ENCODE results near the gene PGD.
"Not testable (repeated sequence)": the region's sequence is repeated elsewhere in the genome, so short reads cannot be mapped to it uniquely, and the experiment has no call there.

The PGD gene

GRCh38 chr1:10398734-10399443, at the start of gene PGD:
PGD (plus strand) TSS chr1:10399064; CDS start chr1:10399118, 54 bp downstream.
- peaks cover 6% of the 10 kb centered on the region for H3K9me3 ChIP-seq (ENCODE audit: control insufficient read depth, low read length)
- no peaks in the 10 kb centered on the region for H3K27me3 ChIP-seq (replicated peaks; ENCODE audit: control insufficient read depth, insufficient read depth, low read length)
- H3K4me3 ChIP-seq (ENCODE audit: low read length) = peak within 1 kb of the TSS; percentile 87
- DNase-seq (ENCODE audit: low read depth) = peak; percentile 99
- H3K9ac ChIP-seq (ENCODE audit: low read length) = peak within 1 kb of the TSS; percentile 92
- H3K36me3 ChIP-seq (ENCODE audit: control insufficient read depth, insufficient read depth, low read length, severe bottlenecking) = peaks cover 18% of the 10 kb centered on the region
- peaks cover 24% of the 10 kb centered on the region for H3K4me1 ChIP-seq (ENCODE audit: control insufficient read depth, insufficient read depth, low read length)

- Histone ChIP-seq H3K4me3 (ENCODE audit: low read length) (no peak overlapping the region), H3K9me3 (ENCODE audit: control insufficient read depth, low read length) (no peaks in the 10 kb centered on the region), H3K27me3 (replicated peaks; ENCODE audit: control insufficient read depth, insufficient read depth, low read length) (no peaks in the 10 kb centered on the region), H3K36me3 (ENCODE audit: control insufficient read depth, insufficient read depth, low read length, severe bottlenecking) (peaks cover 53% of the 10 kb centered on the region), H3K4me1 (ENCODE audit: control insufficient read depth, insufficient read depth, low read length) (no peaks in the 10 kb centered on the region), H3K9ac (ENCODE audit: low read length) (no peak overlapping the region)
- no peak for DNase-seq (ENCODE audit: low read depth)
Observed at GRCh38 chr1:10353282-10353681, 45.6 kb upstream of the PGD start.

DNA sequence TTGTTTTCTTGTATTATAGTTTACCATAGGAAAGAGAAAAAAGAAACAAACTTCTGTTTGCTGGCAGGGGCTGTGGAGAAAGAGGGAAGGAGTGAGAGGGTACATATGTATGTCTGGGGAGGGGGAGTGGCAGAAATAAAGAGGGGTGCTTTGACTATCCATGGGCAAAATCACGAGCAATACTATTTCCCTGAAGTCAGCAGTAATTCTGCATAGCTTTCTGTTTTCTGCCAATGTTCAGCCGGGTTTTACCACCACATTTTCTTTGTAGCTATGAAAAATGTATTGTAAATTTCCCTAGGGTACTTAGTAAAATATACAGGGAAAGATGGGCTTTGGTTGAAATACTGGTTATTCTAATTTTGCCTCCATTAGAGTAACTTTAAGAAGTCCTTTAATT, 45.2 kb upstream of the PGD start:
- Histone ChIP-seq H3K36me3 (ENCODE audit: control insufficient read depth, insufficient read depth, low read length, severe bottlenecking) (peaks cover 49% of the 10 kb centered on the region), H3K4me3 (ENCODE audit: low read length) (no peak overlapping the region), H3K9me3 (ENCODE audit: control insufficient read depth, low read length) (no peaks in the 10 kb centered on the region), H3K9ac (ENCODE audit: low read length) (no peak overlapping the region), H3K4me1 (ENCODE audit: control insufficient read depth, insufficient read depth, low read length) (no peaks in the 10 kb centered on the region), H3K27me3 (replicated peaks; ENCODE audit: control insufficient read depth, insufficient read depth, low read length) (no peaks in the 10 kb centered on the region)
- no peak for DNase-seq (ENCODE audit: low read depth)

GRCh38 chr1:10360045-10360444, 38.8 kb upstream of the PGD start:
- peaks cover 40% of the 10 kb centered on the region for H3K36me3 ChIP-seq (ENCODE audit: control insufficient read depth, insufficient read depth, low read length, severe bottlenecking)
- no peak overlapping the region for H3K9ac ChIP-seq (ENCODE audit: low read length)
- no peaks in the 10 kb centered on the region for H3K27me3 ChIP-seq (replicated peaks; ENCODE audit: control insufficient read depth, insufficient read depth, low read length)
- no peak for DNase-seq (ENCODE audit: low read depth)
- H3K4me1 ChIP-seq (ENCODE audit: control insufficient read depth, insufficient read depth, low read length) = no peaks in the 10 kb centered on the region
- no peaks in the 10 kb centered on the region for H3K9me3 ChIP-seq (ENCODE audit: control insufficient read depth, low read length)
- H3K4me3 ChIP-seq (ENCODE audit: low read length) = no peak overlapping the region

DNA sequence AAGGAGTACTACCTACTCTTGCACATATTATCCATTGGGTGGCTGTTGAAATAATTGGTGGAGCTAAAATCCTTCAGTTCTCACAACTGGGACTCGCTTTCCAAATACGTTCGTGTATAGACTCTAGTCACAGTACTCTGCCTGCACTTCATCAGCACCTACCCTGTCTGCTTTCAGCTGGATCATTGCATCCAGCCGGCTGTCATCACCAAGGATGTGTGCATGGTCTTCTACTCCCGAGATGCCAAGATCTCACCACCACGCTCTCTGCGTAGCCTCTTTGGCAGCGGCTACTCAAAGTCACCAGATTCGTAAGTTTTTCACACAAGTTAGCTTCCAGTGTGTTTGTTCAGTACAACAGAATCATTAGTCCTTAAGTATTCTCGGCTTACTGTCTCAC, 37.3 kb upstream of the PGD start:
- Histone ChIP-seq H3K4me1 (ENCODE audit: control insufficient read depth, insufficient read depth, low read length) (no peaks in the 10 kb centered on the region), H3K27me3 (replicated peaks; ENCODE audit: control insufficient read depth, insufficient read depth, low read length) (no peaks in the 10 kb centered on the region), H3K9me3 (ENCODE audit: control insufficient read depth, low read length) (no peaks in the 10 kb centered on the region), H3K36me3 (ENCODE audit: control insufficient read depth, insufficient read depth, low read length, severe bottlenecking) (peaks cover 46% of the 10 kb centered on the region), H3K9ac (ENCODE audit: low read length) (no peak overlapping the region), H3K4me3 (ENCODE audit: low read length) (no peak overlapping the region)
- DNase-seq (ENCODE audit: low read depth) = no peak

DNA sequence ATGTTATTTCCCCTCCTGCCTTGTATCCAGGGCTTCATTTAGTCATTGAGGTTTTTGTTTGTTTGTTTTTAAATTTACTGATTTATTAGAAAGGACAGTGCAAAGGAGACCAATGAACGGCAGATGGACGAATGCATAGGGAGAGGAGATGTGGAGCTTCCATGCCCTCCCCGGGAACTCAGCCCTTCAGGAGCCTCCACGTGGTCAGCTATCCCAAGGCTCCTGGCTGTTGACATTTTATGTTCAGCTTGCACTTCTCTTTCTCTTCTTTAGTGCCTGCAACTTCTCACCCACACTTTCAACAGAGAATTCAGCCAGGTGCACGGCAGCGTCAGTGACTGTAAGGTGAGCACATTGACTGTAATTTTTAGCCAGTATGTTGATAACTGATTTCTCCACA, 30.7 kb upstream of the PGD start:
- H3K36me3 ChIP-seq (ENCODE audit: control insufficient read depth, insufficient read depth, low read length, severe bottlenecking) = peaks cover 56% of the 10 kb centered on the region

DNA sequence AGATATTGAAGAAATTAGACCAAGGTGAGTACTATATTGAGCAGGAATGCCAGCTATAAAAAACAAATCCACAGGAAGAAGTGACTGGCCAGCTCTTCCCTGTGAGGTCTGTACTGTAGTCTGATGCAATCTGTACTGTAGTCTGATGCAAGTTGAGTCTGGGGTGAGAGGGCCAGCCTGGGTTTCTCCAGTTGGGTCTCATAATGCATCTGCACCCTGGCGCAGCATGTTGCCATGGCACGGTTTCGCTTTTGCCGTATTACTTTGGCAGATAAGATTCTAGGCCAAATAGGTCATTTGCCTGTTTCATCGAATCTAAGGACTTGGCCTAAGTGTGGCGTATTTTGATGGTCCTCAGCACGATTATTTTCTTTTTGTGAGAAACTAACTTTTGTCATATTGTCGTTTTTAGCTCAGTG, 24.4 kb upstream of the PGD start:
- peaks cover 12% of the 10 kb centered on the region for H3K4me1 ChIP-seq (ENCODE audit: control insufficient read depth, insufficient read depth, low read length)
- no peaks in the 10 kb centered on the region for H3K27me3 ChIP-seq (replicated peaks; ENCODE audit: control insufficient read depth, insufficient read depth, low read length)
- peak overlapping the region; percentile 24 for H3K9ac ChIP-seq (ENCODE audit: low read length)
- DNase-seq (ENCODE audit: low read depth) = peak; percentile 70
- H3K9me3 ChIP-seq (ENCODE audit: control insufficient read depth, low read length) = no peaks in the 10 kb centered on the region
- H3K36me3 ChIP-seq (ENCODE audit: control insufficient read depth, insufficient read depth, low read length, severe bottlenecking) = peaks cover 64% of the 10 kb centered on the region
- H3K4me3 ChIP-seq (ENCODE audit: low read length) = no peak overlapping the region

More for the DNA sequence above, 30.7 kb upstream of the PGD start:
- no peaks in the 10 kb centered on the region for H3K27me3 ChIP-seq (replicated peaks; ENCODE audit: control insufficient read depth, insufficient read depth, low read length)
- H3K9me3 ChIP-seq (ENCODE audit: control insufficient read depth, low read length) = no peaks in the 10 kb centered on the region
- no peak overlapping the region for H3K9ac ChIP-seq (ENCODE audit: low read length)
- H3K4me1 ChIP-seq (ENCODE audit: control insufficient read depth, insufficient read depth, low read length) = no peaks in the 10 kb centered on the region
- no peak overlapping the region for H3K4me3 ChIP-seq (ENCODE audit: low read length)
- DNase-seq (ENCODE audit: low read depth) = no peak

- peaks cover 22% of the 10 kb centered on the region for H3K4me1 ChIP-seq (ENCODE audit: control insufficient read depth, insufficient read depth, low read length)
- peak overlapping the region; percentile 44 for H3K9ac ChIP-seq (ENCODE audit: low read length)
- DNase-seq (ENCODE audit: low read depth) = peak; percentile 92
- not testable (repeated sequence) for H3K27me3 ChIP-seq (replicated peaks; ENCODE audit: control insufficient read depth, insufficient read depth, low read length); H3K4me3 ChIP-seq (ENCODE audit: low read length); H3K9me3 ChIP-seq (ENCODE audit: control insufficient read depth, low read length)
- H3K36me3 ChIP-seq (ENCODE audit: control insufficient read depth, insufficient read depth, low read length, severe bottlenecking) = peaks cover 52% of the 10 kb centered on the region
Observed at GRCh38 chr1:10377365-10378029, 21.4 kb upstream of the PGD start.

GRCh38 chr1:10378081-10378841, 20.6 kb upstream of the PGD start:
- Histone ChIP-seq H3K9me3 (ENCODE audit: control insufficient read depth, low read length) (no peaks in the 10 kb centered on the region), H3K9ac (ENCODE audit: low read length) (peak overlapping the region; percentile 44), H3K4me1 (ENCODE audit: control insufficient read depth, insufficient read depth, low read length) (peaks cover 22% of the 10 kb centered on the region), H3K36me3 (ENCODE audit: control insufficient read depth, insufficient read depth, low read length, severe bottlenecking) (peaks cover 52% of the 10 kb centered on the region), H3K27me3 (replicated peaks; ENCODE audit: control insufficient read depth, insufficient read depth, low read length) (no peaks in the 10 kb centered on the region), H3K4me3 (ENCODE audit: low read length) (no peak overlapping the region)
- peak; percentile 24 for DNase-seq (ENCODE audit: low read depth)

GRCh38 chr1:10379101-10379620, 19.7 kb upstream of the PGD start:
- Histone ChIP-seq H3K36me3 (ENCODE audit: control insufficient read depth, insufficient read depth, low read length, severe bottlenecking) (peaks cover 45% of the 10 kb centered on the region), H3K4me3 (ENCODE audit: low read length) (no peak overlapping the region)

DNA sequence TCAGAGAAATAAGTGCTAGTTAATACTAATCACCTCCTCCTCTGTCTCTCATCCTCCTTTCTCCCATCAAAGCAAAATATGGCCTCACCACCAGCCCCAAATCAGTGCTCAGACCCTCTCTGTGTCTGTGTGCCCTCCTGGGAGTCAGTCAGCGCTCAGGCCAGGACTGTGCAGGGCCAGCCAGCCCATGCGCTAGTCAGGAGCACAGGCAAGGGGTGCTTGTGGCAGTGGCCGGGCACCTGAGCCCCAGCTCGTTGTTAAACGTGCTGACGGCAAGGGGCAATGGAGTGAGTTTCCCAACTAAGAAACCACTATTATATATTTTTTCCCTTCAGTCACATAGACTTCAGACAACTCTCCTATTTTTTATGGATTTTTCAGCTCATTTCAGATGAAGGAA, 19.2 kb upstream of the PGD start:
- H3K4me3 ChIP-seq (ENCODE audit: low read length) = no peak overlapping the region
- H3K4me1 ChIP-seq (ENCODE audit: control insufficient read depth, insufficient read depth, low read length) = peaks cover 10% of the 10 kb centered on the region
- H3K9ac ChIP-seq (ENCODE audit: low read length) = no peak overlapping the region
- no peaks in the 10 kb centered on the region for H3K27me3 ChIP-seq (replicated peaks; ENCODE audit: control insufficient read depth, insufficient read depth, low read length)
- no peaks in the 10 kb centered on the region for H3K9me3 ChIP-seq (ENCODE audit: control insufficient read depth, low read length)
- H3K36me3 ChIP-seq (ENCODE audit: control insufficient read depth, insufficient read depth, low read length, severe bottlenecking) = peaks cover 44% of the 10 kb centered on the region
- DNase-seq (ENCODE audit: low read depth) = no peak

More at GRCh38 chr1:10379101-10379620, 19.7 kb upstream of the PGD start:
- Histone ChIP-seq H3K9me3 (ENCODE audit: control insufficient read depth, low read length) (no peaks in the 10 kb centered on the region), H3K9ac (ENCODE audit: low read length) (no peak overlapping the region), H3K4me1 (ENCODE audit: control insufficient read depth, insufficient read depth, low read length) (peaks cover 15% of the 10 kb centered on the region), H3K27me3 (replicated peaks; ENCODE audit: control insufficient read depth, insufficient read depth, low read length) (no peaks in the 10 kb centered on the region)
- DNase-seq (ENCODE audit: low read depth) = no peak
